ENCODE data around the gene ULK4.

GRCh38 chr3:41277790-41278465 is 684.0 kb downstream of the ULK4 start:
- TF ChIP-seq, protein P1, sequence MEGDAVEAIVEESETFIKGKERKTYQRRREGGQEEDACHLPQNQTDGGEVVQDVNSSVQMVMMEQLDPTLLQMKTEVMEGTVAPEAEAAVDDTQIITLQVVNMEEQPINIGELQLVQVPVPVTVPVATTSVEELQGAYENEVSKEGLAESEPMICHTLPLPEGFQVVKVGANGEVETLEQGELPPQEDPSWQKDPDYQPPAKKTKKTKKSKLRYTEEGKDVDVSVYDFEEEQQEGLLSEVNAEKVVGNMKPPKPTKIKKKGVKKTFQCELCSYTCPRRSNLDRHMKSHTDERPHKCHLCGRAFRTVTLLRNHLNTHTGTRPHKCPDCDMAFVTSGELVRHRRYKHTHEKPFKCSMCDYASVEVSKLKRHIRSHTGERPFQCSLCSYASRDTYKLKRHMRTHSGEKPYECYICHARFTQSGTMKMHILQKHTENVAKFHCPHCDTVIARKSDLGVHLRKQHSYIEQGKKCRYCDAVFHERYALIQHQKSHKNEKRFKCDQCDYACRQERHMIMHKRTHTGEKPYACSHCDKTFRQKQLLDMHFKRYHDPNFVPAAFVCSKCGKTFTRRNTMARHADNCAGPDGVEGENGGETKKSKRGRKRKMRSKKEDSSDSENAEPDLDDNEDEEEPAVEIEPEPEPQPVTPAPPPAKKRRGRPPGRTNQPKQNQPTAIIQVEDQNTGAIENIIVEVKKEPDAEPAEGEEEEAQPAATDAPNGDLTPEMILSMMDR (IDR thresholded peaks at IDR 0.05; ENCODE audit: low read depth, low read length) = no peak
- TF ChIP-seq EZH2phosphoT487 (IDR thresholded peaks at IDR 0.05; ENCODE audit: low read depth) = no peak

Data from OCI-LY3 (cell line).